Pancreas (tissue), 10 donors: ENCODE results near the gene MUC5AC. TPM values are rescaled to one million over a fixed set of nuclear protein-coding genes. Genes with fewer than 3 reads are reported as not detected.

ENCODE experiments used
- ATAC-seq, 4 donors: fragments of 200-7000 bp; cut with Tn5 transposase; one replicate each; pipeline versions ENCODE4 v1.8.0 to v1.9.1; 2020; ENCODE audit warnings: mild to moderate bottlenecking in 4 of 4, moderate library complexity in 4 of 4
- DNase-seq, 6 donors: peaks; one replicate each; pipeline ENCODE4 v3.0.0-alpha.2; 2020
- FAIRE-seq: peaks from 2 replicates; lab custom pipeline; 2012; peaks lifted over from hg19 to GRCh38; lab: Jason Lieb, UNC
- H3K27ac ChIP-seq, 4 donors: fragments of 200-600 bp; sonication (generic); 1 replicate in 3 of 4; 2 replicates in 1 of 4; pipeline versions ENCODE4 v1.5.0 to v1.8.0; 2020
- H3K27me3 ChIP-seq, 4 donors: fragments of 200-600 bp; one replicate each; pipeline ENCODE4 v1.8.0; 2021
- H3K36me3 ChIP-seq, 3 donors: fragments of 200-600 bp; sonication (generic) in 1 of 3; one replicate each; pipeline versions ENCODE4 v1.5.0 to v1.8.0; 2020 to 2021
- H3K4me1 ChIP-seq, 3 donors: fragments of 200-600 bp; one replicate each; pipeline ENCODE4 v1.8.0; 2021
- H3K4me3 ChIP-seq, 4 donors: fragments of 200-600 bp; sonication (generic) in 2 of 4; one replicate each; pipeline versions ENCODE4 v1.5.0 to v1.8.0; 2020 to 2021
- H3K9me3 ChIP-seq, 4 donors: fragments of 200-600 bp; one replicate each; pipeline ENCODE4 v1.8.0; 2021
- CTCF ChIP-seq, 4 donors: fragments of 200-600 bp; sonication (generic) in 3 of 4; IDR thresholded peaks; one replicate each; pipeline versions ENCODE4 v1.5.0 to v1.8.0; 2021; ENCODE audit warnings: antibody characterized with exemption in 4 of 4
- WGBS, 2 donors: extraction: QIAGEN DNeasy Blood & Tissue Kit; methylation state at CpG; one replicate each; pipeline ENCODE4 v1.1.7; 2013; 5-methylcytosine and 5-hydroxymethylcytosine counted together
- intact Hi-C, 3 donors: fragments of 100-400 bp; cut with DNase I; formaldehyde crosslinking; loops; one replicate each; pipeline versions ENCODE4 v1.11.1 to v1.14.2; 2022
- polyA plus RNA-seq, 2 donors: library from polyadenylated mRNA; stranded (reverse); fragments of 200-250 nt; gene quantifications; one replicate each; pipeline ENCODE4 v1.2.3, GENCODE V29; 2013
- total RNA-seq, 6 donors: library from RNA; stranded (reverse); fragmentation: NEBNext Ultra II Directional in 4 of 6; extraction: Animal tissue kit (Norgen Biotek cat#: 25700) in 4 of 6; gene quantifications; one replicate each; pipeline versions ENCODE4 v1.2.1 to v1.2.4, GENCODE V29; 2021 to 2023
- donor health status: healthy with polysubstance abuse.
- donor health status: DM: no; HTN: no; CAD: no; lungs with moderate emphysema.
- donor health status: DM: no; HTN: no; CAD: no.
- donor health status: control.
- donor health status: control.
- donor health status: Bipolar disorder and iron deficiency.
- donor health status: DM: yes; HTN: yes; CAD: no.
- donor health status: DM: no; HTN: no; CAD: no.
- donor health status: DM: no; HTN: no; CAD: no.
- donor health status: DM: yes; HTN: yes; CAD: no.

MUC5AC gene
- total and polyA plus RNA-seq, 8 donors, result 0.02 to 4.2 (median 0.04) TPM; not detected in 5

GRCh38 chr11:1193326-1194230 lies 35.8 kb downstream of the MUC5AC start:
- H3K36me3 ChIP-seq, result no peaks in the 10 kb centered on the region
- 73 to 82% methylated on average over 43 of the region's 43 CpGs for WGBS, 2 donors
- H3K4me3 ChIP-seq, result no peak overlapping the region
- peaks cover 0 to 3% (median under 1%) of the 10 kb centered on the region in 4 donors for H3K27me3 ChIP-seq
- H3K4me1 ChIP-seq, result no peaks in the 10 kb centered on the region
- no peaks in the 10 kb centered on the region for H3K9me3 ChIP-seq
- ATAC-seq (peak in 1 of 4 donors; percentile 5), DNase-seq (peak in 4 of 6 donors; percentile 10 to 55 (median 38)), FAIRE-seq (no peak)
- H3K27ac ChIP-seq, result no peak overlapping the region
- intact Hi-C loops, result no loop called here
- TF ChIP-seq CTCF (IDR thresholded peaks at IDR 0.05), result no peak

DNA sequence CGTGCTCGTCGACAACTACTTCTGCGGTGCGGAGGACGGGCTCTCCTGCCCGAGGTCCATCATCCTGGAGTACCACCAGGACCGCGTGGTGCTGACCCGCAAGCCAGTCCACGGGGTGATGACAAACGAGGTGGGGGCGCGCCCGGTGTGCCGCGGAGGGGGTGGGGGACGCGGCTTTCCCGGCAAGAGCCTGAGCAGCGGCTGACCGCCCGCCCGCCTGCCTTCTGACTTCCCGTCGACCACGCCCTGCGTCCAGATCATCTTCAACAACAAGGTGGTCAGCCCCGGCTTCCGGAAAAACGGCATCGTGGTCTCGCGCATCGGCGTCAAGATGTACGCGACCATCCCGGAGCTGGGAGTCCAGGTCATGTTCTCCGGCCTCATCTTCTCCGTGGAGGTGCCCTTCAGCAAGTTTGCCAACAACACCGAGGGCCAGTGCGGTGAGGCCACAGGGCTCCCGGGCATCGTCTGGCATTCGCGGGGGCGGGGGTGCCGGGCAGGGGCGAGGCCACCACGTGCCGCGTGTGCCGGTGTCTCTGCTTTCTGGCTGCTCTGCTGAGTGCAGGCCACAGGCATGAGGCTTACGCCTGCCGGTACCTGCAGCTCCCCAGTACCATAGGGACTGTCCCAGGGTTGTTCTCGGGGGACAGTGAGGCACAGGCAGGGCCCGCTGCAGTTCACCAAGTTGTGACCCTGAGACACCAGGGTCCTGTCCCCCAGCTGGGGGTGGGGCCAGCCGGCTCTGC lies 36.7 kb downstream of the MUC5AC start:
- ATAC-seq, result no peak
- Histone ChIP-seq H3K4me3 (no peak overlapping the region), H3K4me1 (no peaks in the 10 kb centered on the region), H3K9me3 (no peaks in the 10 kb centered on the region), H3K27me3 (peaks cover 0 to 5% (median 2%) of the 10 kb centered on the region in 4 donors), H3K36me3 (no peaks in the 10 kb centered on the region), H3K27ac (no peak overlapping the region)
- 85 to 92% methylated on average over 55 to 59 of the region's 59 CpGs for WGBS, 2 donors
- DNase-seq, result peak in 4 of 6 donors; percentile 10 to 70 (median 41)
- TF ChIP-seq CTCF (IDR thresholded peaks at IDR 0.05), result no peak
- intact Hi-C loops, result no loop called here
- FAIRE-seq, result no peak

GRCh38 chr11:1194977-1195681 lies 37.4 kb downstream of the MUC5AC start:
- ATAC-seq (no peak), FAIRE-seq (no peak)

More at GRCh38 chr11:1194977-1195681, 37.4 kb downstream of the MUC5AC start:
- no peak overlapping the region for H3K4me3 ChIP-seq
- intact Hi-C loops, result no loop called here
- TF ChIP-seq CTCF (IDR thresholded peaks at IDR 0.05), result no peak
- no peaks in the 10 kb centered on the region for H3K9me3 ChIP-seq
- peak in 4 of 6 donors; percentile 14 to 74 (median 39) for DNase-seq
- H3K4me1 ChIP-seq, result no peaks in the 10 kb centered on the region
- 69 to 82% methylated on average over 28 to 32 of the region's 32 CpGs for WGBS, 2 donors
- no peak overlapping the region for H3K27ac ChIP-seq
- H3K27me3 ChIP-seq, result peaks cover 0 to 5% (median 2%) of the 10 kb centered on the region in 4 donors
- no peaks in the 10 kb centered on the region for H3K36me3 ChIP-seq
